Neuronal stem cell (in vitro differentiated cells): ENCODE results near the gene PSMD14.

Experiments
- DNase-seq: peaks from one replicate; pipeline ENCODE4 v3.0.0-alpha.2; 2013; ENCODE audit warnings: low spot score
- H2AFZ ChIP-seq: one replicate; pipeline ENCODE4 v1.6.1; 2013; ENCODE audit warnings: mild to moderate bottlenecking, low read length, inconsistent platforms
- H2AK5ac ChIP-seq: 2 replicates; pipeline ENCODE4 v1.6.1; 2013; ENCODE audit warnings: low read depth, mild to moderate bottlenecking, inconsistent platforms, low read length, moderate library complexity, mixed read lengths
- H2BK120ac ChIP-seq: 2 replicates; pipeline ENCODE4 v1.6.1; 2013; ENCODE audit warnings: low read depth, mild to moderate bottlenecking, inconsistent platforms, low read length, moderate library complexity, mixed read lengths
- H2BK12ac ChIP-seq: one replicate; pipeline ENCODE4 v1.6.1; 2013; ENCODE audit warnings: low read length, inconsistent platforms
- H2BK15ac ChIP-seq: 2 replicates; pipeline ENCODE4 v1.6.1; 2013; ENCODE audit warnings: mild to moderate bottlenecking, low read length, inconsistent platforms, mixed read lengths
- H2BK5ac ChIP-seq: one replicate; pipeline ENCODE4 v1.6.1; 2013; ENCODE audit warnings: inconsistent platforms, mild to moderate bottlenecking, low read length, moderate library complexity
- H3K14ac ChIP-seq: one replicate; pipeline ENCODE4 v1.6.1; 2013; ENCODE audit warnings: low read length, inconsistent platforms
- H3K18ac ChIP-seq: 2 replicates; pipeline ENCODE4 v1.6.1; 2013; ENCODE audit warnings: low read length, inconsistent platforms
- H3K23ac ChIP-seq: 2 replicates; pipeline ENCODE4 v1.6.1; 2013; ENCODE audit warnings: low read depth, mild to moderate bottlenecking, mixed read lengths, low read length, inconsistent platforms; ENCODE audit not compliant: poor library complexity
- H3K27ac ChIP-seq: replicated peaks from 3 replicates; pipeline ENCODE4 v1.5.1; 2013; ENCODE audit warnings: low read length, inconsistent platforms
- H3K27me3 ChIP-seq, 3 experiments: 2 replicates each; pipeline ENCODE4 v1.6.1; 2013; ENCODE audit warnings: low read length in 3 of 3, mild to moderate bottlenecking in 2 of 3, inconsistent platforms in 1 of 3, low read depth in 1 of 3, mixed read lengths in 1 of 3, moderate library complexity in 1 of 3; ENCODE audit not compliant: control insufficient read depth in 3 of 3, insufficient read depth in 3 of 3
- H3K36me3 ChIP-seq, 2 donors: replicated peaks in 1 of 2; 2 replicates each; pipeline ENCODE4 v1.6.1; 2013; ENCODE audit warnings: low read length in 2 of 2; ENCODE audit not compliant: control insufficient read depth in 2 of 2, insufficient read depth in 2 of 2
- H3K4ac ChIP-seq: 2 replicates; pipeline ENCODE4 v1.6.1; 2013; ENCODE audit warnings: inconsistent platforms, mild to moderate bottlenecking, low read length, moderate library complexity
- H3K4me1 ChIP-seq, 2 donors: 1 replicate in 1 of 2; 2 replicates in 1 of 2; pipeline ENCODE4 v1.6.1; 2013; ENCODE audit warnings: low read length in 2 of 2, low read depth in 1 of 2; ENCODE audit not compliant: control insufficient read depth in 2 of 2, insufficient read depth in 1 of 2
- H3K4me2 ChIP-seq: one replicate; pipeline ENCODE4 v1.6.1; 2013; ENCODE audit warnings: mild to moderate bottlenecking, low read length, inconsistent platforms; ENCODE audit not compliant: insufficient read depth, poor library complexity, severe bottlenecking
- H3K4me3 ChIP-seq, 2 donors: 2 replicates each; pipeline ENCODE4 v1.5.1; 2013; ENCODE audit warnings: low read length in 2 of 2, mild to moderate bottlenecking in 2 of 2, inconsistent platforms in 1 of 2, moderate library complexity in 1 of 2
- H3K79me1 ChIP-seq: one replicate; pipeline ENCODE4 v1.6.1; 2013; ENCODE audit warnings: low read depth, mild to moderate bottlenecking, inconsistent platforms, low read length, moderate library complexity
- H3K9ac ChIP-seq: one replicate; pipeline ENCODE4 v1.6.1; 2013; ENCODE audit warnings: mild to moderate bottlenecking, low read depth, low read length, inconsistent platforms; ENCODE audit not compliant: poor library complexity
- H3K9me3 ChIP-seq, 2 donors: replicated peaks in 1 of 2; 2 replicates each; pipeline versions ENCODE3 to v1.6.1; 2013; ENCODE audit warnings: low read length in 2 of 2, mild to moderate bottlenecking in 2 of 2, inconsistent platforms in 1 of 2, low read depth in 1 of 2, mixed read lengths in 1 of 2, moderate library complexity in 1 of 2; ENCODE audit not compliant: control insufficient read depth in 2 of 2, insufficient read depth in 1 of 2
- H4K8ac ChIP-seq: one replicate; pipeline ENCODE4 v1.6.1; 2013; ENCODE audit warnings: low read depth, mild to moderate bottlenecking, inconsistent platforms, low read length, moderate library complexity
- H4K91ac ChIP-seq: one replicate; pipeline ENCODE4 v1.6.1; 2013; ENCODE audit warnings: low read length, low read depth, mild to moderate bottlenecking, inconsistent platforms; ENCODE audit not compliant: poor library complexity
- WGBS, 2 donors: extraction: QIAGEN DNeasy Blood & Tissue Kit; methylation state at CpG; one replicate each; pipeline ENCODE4 v1.1.7; 2013; ENCODE audit warnings: missing lambda C conversion rate in 2 of 2, mixed read lengths in 1 of 2; ENCODE audit not compliant: insufficient read length in 2 of 2, insufficient replicate concordance in 1 of 2; ENCODE audit errors: extremely low coverage in 2 of 2; 5-methylcytosine and 5-hydroxymethylcytosine counted together

The PSMD14 gene

GRCh38 chr2:161436411-161436810, 128.2 kb downstream of the PSMD14 start:
- H4K8ac ChIP-seq: no peak overlapping the region
- H2BK15ac ChIP-seq: no peak overlapping the region
- H4K91ac ChIP-seq: no peak overlapping the region
- H2AFZ ChIP-seq: no peak overlapping the region
- H3K4me3 ChIP-seq: no peak overlapping the region
- no peak overlapping the region for H2BK5ac ChIP-seq
- H3K18ac ChIP-seq: no peak overlapping the region
- H3K14ac ChIP-seq: no peak overlapping the region
- H3K4ac ChIP-seq: no peak overlapping the region
- H2BK12ac ChIP-seq: no peak overlapping the region
- no peak overlapping the region for H3K27ac ChIP-seq
- no peak overlapping the region for H3K9ac ChIP-seq
- peaks cover 0 to 31% (median 0%) of the 10 kb centered on the region in 3 experiments for H3K27me3 ChIP-seq
- H2BK120ac ChIP-seq: no peak overlapping the region
- no CpG with 5 or more reads among the region's 3 CpGs for WGBS, 2 donors
- no peak for DNase-seq
- no peaks in the 10 kb centered on the region for H3K79me1 ChIP-seq
- H3K23ac ChIP-seq: no peak overlapping the region
- no peak overlapping the region for H2AK5ac ChIP-seq
- no peak overlapping the region for H3K4me2 ChIP-seq
- H3K4me1 ChIP-seq: no peaks in the 10 kb centered on the region
- H3K36me3 ChIP-seq: no peaks in the 10 kb centered on the region
- no peaks in the 10 kb centered on the region for H3K9me3 ChIP-seq

- H3K9ac ChIP-seq: no peak overlapping the region
- no peak overlapping the region for H3K23ac ChIP-seq
- no peak overlapping the region for H3K4ac ChIP-seq
- no peak overlapping the region for H3K18ac ChIP-seq
- H3K4me3 ChIP-seq: no peak overlapping the region
- 100% methylated on average over 1 of the region's 2 CpGs; no CpG with 5 or more reads in 1 of the 2 donors for WGBS, 2 donors
- H3K4me2 ChIP-seq: no peak overlapping the region
- no peaks in the 10 kb centered on the region for H3K4me1 ChIP-seq
- H2BK120ac ChIP-seq: no peak overlapping the region
- H3K27me3 ChIP-seq: peaks cover 0 to 15% (median 0%) of the 10 kb centered on the region in 3 experiments
- no peaks in the 10 kb centered on the region for H3K9me3 ChIP-seq
- no peak overlapping the region for H2AFZ ChIP-seq
- H3K27ac ChIP-seq: no peak overlapping the region
- H2BK15ac ChIP-seq: no peak overlapping the region
- no peaks in the 10 kb centered on the region for H3K36me3 ChIP-seq
- H4K91ac ChIP-seq: no peak overlapping the region
- H3K14ac ChIP-seq: no peak overlapping the region
- H2BK5ac ChIP-seq: no peak overlapping the region
- H3K79me1 ChIP-seq: no peaks in the 10 kb centered on the region
- DNase-seq: no peak
- no peak overlapping the region for H4K8ac ChIP-seq
- no peak overlapping the region for H2BK12ac ChIP-seq
- no peak overlapping the region for H2AK5ac ChIP-seq
These were observed 130.4 kb downstream of the PSMD14 start for GRCh38 chr2:161438598-161438997.

GRCh38 chr2:161445097-161445496, 136.9 kb downstream of the PSMD14 start:
- Histone ChIP-seq H3K4ac (no peak overlapping the region), H2AFZ (no peak overlapping the region), H2BK15ac (no peak overlapping the region), H3K4me2 (no peak overlapping the region), H3K27me3 (no peaks in the 10 kb centered on the region), H3K9me3 (no peaks in the 10 kb centered on the region), H3K79me1 (no peaks in the 10 kb centered on the region), H4K91ac (no peak overlapping the region), H3K14ac (no peak overlapping the region), H2BK5ac (no peak overlapping the region), H3K4me1 (no peaks in the 10 kb centered on the region), H3K23ac (no peak overlapping the region), H2BK12ac (no peak overlapping the region), H3K36me3 (no peaks in the 10 kb centered on the region), H2BK120ac (no peak overlapping the region), H4K8ac (no peak overlapping the region), H3K18ac (no peak overlapping the region), H3K27ac (no peak overlapping the region), H3K4me3 (no peak overlapping the region), H2AK5ac (no peak overlapping the region), H3K9ac (no peak overlapping the region)
- WGBS, 2 donors: no CpG with 5 or more reads among the region's 12 CpGs
- no peak for DNase-seq

DNA sequence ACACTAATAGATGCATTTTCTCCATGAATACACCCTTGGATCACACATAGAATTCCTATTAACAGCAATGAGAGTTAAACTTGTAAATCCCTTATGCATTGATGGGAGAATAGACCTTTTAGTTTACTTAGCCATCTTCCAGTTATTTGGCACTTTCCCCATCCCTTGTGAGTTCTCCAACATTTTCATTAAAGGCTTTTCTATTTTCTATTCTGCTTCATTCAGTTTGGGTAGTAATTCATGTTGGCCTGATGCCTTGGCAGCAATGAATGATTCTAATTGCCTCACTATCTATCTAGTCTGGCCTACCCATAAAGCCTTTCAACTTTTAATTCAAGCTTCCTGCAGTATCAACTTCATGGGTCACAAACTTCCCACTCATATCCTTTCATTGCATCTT, 140.2 kb downstream of the PSMD14 start:
- no peak for DNase-seq
- H2BK15ac ChIP-seq: no peak overlapping the region
- no peaks in the 10 kb centered on the region for H3K9me3 ChIP-seq
- no peak overlapping the region for H2BK120ac ChIP-seq
- H3K4ac ChIP-seq: no peak overlapping the region
- H3K4me2 ChIP-seq: no peak overlapping the region
- H3K36me3 ChIP-seq: no peaks in the 10 kb centered on the region
- no peaks in the 10 kb centered on the region for H3K79me1 ChIP-seq
- no peak overlapping the region for H3K18ac ChIP-seq
- H2AFZ ChIP-seq: no peak overlapping the region
- H4K91ac ChIP-seq: no peak overlapping the region
- H3K4me1 ChIP-seq: no peaks in the 10 kb centered on the region
- H3K9ac ChIP-seq: no peak overlapping the region
- H2BK5ac ChIP-seq: no peak overlapping the region
- no peak overlapping the region for H2BK12ac ChIP-seq
- H2AK5ac ChIP-seq: no peak overlapping the region
- no peak overlapping the region for H3K23ac ChIP-seq
- H4K8ac ChIP-seq: no peak overlapping the region
- H3K4me3 ChIP-seq: no peak overlapping the region
- no peaks in the 10 kb centered on the region for H3K27me3 ChIP-seq
- H3K14ac ChIP-seq: no peak overlapping the region
- H3K27ac ChIP-seq: no peak overlapping the region
